Measurements from ENCODE around the gene KCNH4. TPM values are rescaled to one million over a fixed set of nuclear protein-coding genes. Genes with fewer than 3 reads are reported as not detected.
A peak's percentile ranks its signal among the peaks of the same experiment; 100 is the strongest.

Gene KCNH4
- total and polyA plus RNA-seq, 9 of the 15 experiments (the other 6 are each of a cell fraction or from before 2014, with no cell fraction given), result 0.10 to 1.8 (median 0.50) TPM

GRCh38 chr17:42107124-42107523, 73.8 kb downstream of the KCNH4 start:
- peak overlapping the region; percentile 64; the same call in 1 of the 2 replicates for H3K4me2 ChIP-seq (ENCODE audit: insufficient read depth, low read length)
- no peaks in the 10 kb centered on the region for H4K20me1 ChIP-seq (replicated peaks; ENCODE audit: control insufficient read depth, insufficient read depth, low read length)
- TF ChIP-seq C11orf30 (IDR thresholded peaks at IDR 0.05; ENCODE audit: low read depth) (peak; percentile 35; the same call in 1 of the 2 replicates), ZNF316 (IDR thresholded peaks at IDR 0.05) (peak; percentile 48), TCF7L2 (IDR thresholded peaks at IDR 0.05; ENCODE audit: low read depth, low read length) (no peak), CEBPG (CRISPR knock-in tag; IDR thresholded peaks at IDR 0.05) (no peak), CEBPG (tag; conservative IDR thresholded peaks at IDR 0.05 in 1 of 2, IDR thresholded peaks at IDR 0.05 in 1 of 2) (peak in 1 of 2 experiments; percentile 52; a peak in 1 of 4 replicates), POLR2B (IDR thresholded peaks at IDR 0.05; ENCODE audit: low read depth, partially characterized antibody) (no peak), SRF (CRISPR knock-in tag; IDR thresholded peaks at IDR 0.05) (no peak)
- no TSS peak for BruUV-seq (replicated peaks)
- peaks cover 10 to 50% of the 10 kb centered on the region in 2 experiments; a peak in 4 of 5 replicates for H3K4me1 ChIP-seq (replicated peaks in 1 of 2; ENCODE audit: control insufficient read depth in 2 of 2, insufficient read depth in 2 of 2, low read length in 2 of 2)
- no peaks in the 10 kb centered on the region for H3K36me3 ChIP-seq (ENCODE audit: control insufficient read depth, insufficient read depth, low read length)
- ATAC-seq (no peak), DNase-seq (ENCODE audit: extremely low read depth in 1 of 4, low spot score in 3 of 4) (no peak), FAIRE-seq (peak; percentile 19)
- CTCF ChIA-PET (ENCODE audit: low intra/inter-chr PET ratio), result interaction anchor here (0.7 kb wide), 1 partner anchor 459 kb away, joined by 3 read pairs; no protein-coding TSS in a partner anchor
- peak overlapping the region in 1 of 2 experiments; percentile 88; a peak in 1 of 4 replicates for H3K9ac ChIP-seq (ENCODE audit: insufficient read depth in 1 of 2, low read depth in 2 of 2, low read length in 2 of 2)
- 0 out of 2 replicates have a peak overlapping the region, but pooled peaks have one; percentile 21 for H3K4me3 ChIP-seq
- H3K27ac ChIP-seq (ENCODE audit: extremely low read depth, low read depth, low read length), result no peak overlapping the region
- intact Hi-C loops (cut with micrococcal nuclease), result no loop called here
- POLR2A ChIA-PET, result interaction anchor here (0.6 to 1.1 kb wide), 6 partner anchors 11 to 429 kb away, joined by 3 read pairs; partner anchors contain the start of gene NAGLU
- WGBS (ENCODE audit: insufficient coverage, low coverage, missing lambda C conversion rate), result 20% methylated on average over 6 of the region's 6 CpGs
- no peak overlapping the region for H2AFZ ChIP-seq (ENCODE audit: low read depth, low read length)
- no peaks in the 10 kb centered on the region for H3K9me3 ChIP-seq (replicated peaks; ENCODE audit: control insufficient read depth, insufficient read depth, low read depth, low read length)
- H3K9me1 ChIP-seq (ENCODE audit: control insufficient read depth, insufficient read depth, low read length), result no peaks in the 10 kb centered on the region
- in situ Hi-C loops (cut with MboI), result loop anchor here (25.0 kb wide), 1 partner anchor 370 kb away; the partner anchor contains the start of gene HAP1
- H3K79me2 ChIP-seq (ENCODE audit: control insufficient read depth, insufficient read depth, low read length), result no peaks in the 10 kb centered on the region
- H3K27me3 ChIP-seq (ENCODE audit: control insufficient read depth in 2 of 2, insufficient read depth in 2 of 2, low read length in 2 of 2), result no peaks in the 10 kb centered on the region

Other genes starting within 250 kb of the KCNH4 start
Only the 7 nearest of the 15 such genes appear.
- 0.20 TPM in 1 of 2 replicates, not detected in the other for gene ZNF385C, start 82.7 kb downstream of the KCNH4 start, total RNA-seq (2014; rRNA removed)
- 0.16 and 0.25 TPM in 2 replicates for gene ZNF385C, start 82.7 kb downstream of the KCNH4 start, total RNA-seq (2014; rRNA removed; fragmentation: Illumina TruSeq; extraction: Trizol)
- 0.08 and 0.11 TPM in 2 replicates for gene ZNF385C, start 82.7 kb downstream of the KCNH4 start, total RNA-seq (2015; rRNA removed; fragmentation: Illumina TruSeq; extraction: Trizol)
- 0.22 and 0.34 TPM in 2 replicates for gene ZNF385C, start 82.7 kb downstream of the KCNH4 start, total RNA-seq (2021)
- 0.35 and 0.42 TPM in 2 replicates for gene ZNF385C, start 82.7 kb downstream of the KCNH4 start, polyA plus RNA-seq (2011; rRNA removed)
- gene ZNF385C, start 82.7 kb downstream of the KCNH4 start, polyA plus RNA-seq (2014; fragmentation: Illumina TruSeq; extraction: Trizol), result 0.28 and 0.29 TPM in 2 replicates
- gene ZNF385C, start 82.7 kb downstream of the KCNH4 start, polyA plus RNA-seq (2014; fragmentation: Nextera tagmentation; extraction: Ambion mirVana), result under 1 TPM; 0.03 to 0.04 TPM
- gene ZNF385C, start 82.7 kb downstream of the KCNH4 start, polyA plus RNA-seq (2014; rRNA removed), result 0.15 and 0.74 TPM in 2 replicates
- gene DHX58, start 68.4 kb downstream of the KCNH4 start, total RNA-seq (2014; rRNA removed), result 1.5 and 3.0 TPM in 2 replicates
- 0.51 and 0.76 TPM in 2 replicates for gene DHX58, start 68.4 kb downstream of the KCNH4 start, total RNA-seq (2014; rRNA removed; fragmentation: Illumina TruSeq; extraction: Trizol)
- 1.1 and 1.2 TPM in 2 replicates for gene DHX58, start 68.4 kb downstream of the KCNH4 start, total RNA-seq (2015; rRNA removed; fragmentation: Illumina TruSeq; extraction: Trizol)
- gene DHX58, start 68.4 kb downstream of the KCNH4 start, total RNA-seq (2021), result 1.7 and 2.3 TPM in 2 replicates
- 1.6 and 3.5 TPM in 2 replicates for gene DHX58, start 68.4 kb downstream of the KCNH4 start, polyA plus RNA-seq (2011; rRNA removed)
- 1.4 TPM in 2 replicates for gene DHX58, start 68.4 kb downstream of the KCNH4 start, polyA plus RNA-seq (2014; fragmentation: Illumina TruSeq; extraction: Trizol)
- gene DHX58, start 68.4 kb downstream of the KCNH4 start, polyA plus RNA-seq (2014; fragmentation: Nextera tagmentation; extraction: Ambion mirVana), result under 1 TPM; 0.15 to 0.25 TPM
- 1.9 and 2.4 TPM in 2 replicates for gene DHX58, start 68.4 kb downstream of the KCNH4 start, polyA plus RNA-seq (2014; rRNA removed)
- gene KAT2A, start 59.8 kb downstream of the KCNH4 start, total RNA-seq (2014; rRNA removed), result 22.9 and 29.3 TPM in 2 replicates
- gene KAT2A, start 59.8 kb downstream of the KCNH4 start, total RNA-seq (2014; rRNA removed; fragmentation: Illumina TruSeq; extraction: Trizol), result 13.9 and 18.7 TPM in 2 replicates
- gene KAT2A, start 59.8 kb downstream of the KCNH4 start, total RNA-seq (2015; rRNA removed; fragmentation: Illumina TruSeq; extraction: Trizol), result 31.9 and 32.8 TPM in 2 replicates
- gene KAT2A, start 59.8 kb downstream of the KCNH4 start, total RNA-seq (2021), result 57.2 and 57.8 TPM in 2 replicates
- gene KAT2A, start 59.8 kb downstream of the KCNH4 start, polyA plus RNA-seq (2011; rRNA removed), result 64.6 and 64.7 TPM in 2 replicates
- 54.4 and 57.1 TPM in 2 replicates for gene KAT2A, start 59.8 kb downstream of the KCNH4 start, polyA plus RNA-seq (2014; fragmentation: Illumina TruSeq; extraction: Trizol)
- 1 to 10 TPM; 1.5 to 4.9 TPM for gene KAT2A, start 59.8 kb downstream of the KCNH4 start, polyA plus RNA-seq (2014; fragmentation: Nextera tagmentation; extraction: Ambion mirVana)
- 80.4 and 92.0 TPM in 2 replicates for gene KAT2A, start 59.8 kb downstream of the KCNH4 start, polyA plus RNA-seq (2014; rRNA removed)
- 0.08 TPM in 1 of 2 replicates, not detected in the other for gene HSPB9, start 58.3 kb downstream of the KCNH4 start, total RNA-seq (2014; rRNA removed)
- gene HSPB9, start 58.3 kb downstream of the KCNH4 start, total RNA-seq (2014; rRNA removed; fragmentation: Illumina TruSeq; extraction: Trizol), result not detected in 2 replicates
- gene HSPB9, start 58.3 kb downstream of the KCNH4 start, total RNA-seq (2015; rRNA removed; fragmentation: Illumina TruSeq; extraction: Trizol), result 0.07 TPM in 1 of 2 replicates, not detected in the other
- 0.11 and 0.16 TPM in 2 replicates for gene HSPB9, start 58.3 kb downstream of the KCNH4 start, total RNA-seq (2021)
- gene HSPB9, start 58.3 kb downstream of the KCNH4 start, polyA plus RNA-seq (2011; rRNA removed), result 0.04 and 0.08 TPM in 2 replicates
- not detected in 2 replicates for gene HSPB9, start 58.3 kb downstream of the KCNH4 start, polyA plus RNA-seq (2014; fragmentation: Illumina TruSeq; extraction: Trizol)
- gene HSPB9, start 58.3 kb downstream of the KCNH4 start, polyA plus RNA-seq (2014; fragmentation: Nextera tagmentation; extraction: Ambion mirVana), result under 1 TPM; 0.04 to 0.06 TPM
- gene HSPB9, start 58.3 kb downstream of the KCNH4 start, polyA plus RNA-seq (2014; rRNA removed), result 0.05 and 0.13 TPM in 2 replicates
- 79.2 and 125 TPM in 2 replicates for gene RAB5C, start 26.2 kb downstream of the KCNH4 start, total RNA-seq (2014; rRNA removed)
- gene RAB5C, start 26.2 kb downstream of the KCNH4 start, total RNA-seq (2014; rRNA removed; fragmentation: Illumina TruSeq; extraction: Trizol), result 46.5 and 55.8 TPM in 2 replicates
- gene RAB5C, start 26.2 kb downstream of the KCNH4 start, total RNA-seq (2015; rRNA removed; fragmentation: Illumina TruSeq; extraction: Trizol), result 106 and 107 TPM in 2 replicates
- gene RAB5C, start 26.2 kb downstream of the KCNH4 start, total RNA-seq (2021), result 108 and 117 TPM in 2 replicates
- gene RAB5C, start 26.2 kb downstream of the KCNH4 start, polyA plus RNA-seq (2011; rRNA removed), result 55.9 and 77.4 TPM in 2 replicates
- gene RAB5C, start 26.2 kb downstream of the KCNH4 start, polyA plus RNA-seq (2014; fragmentation: Illumina TruSeq; extraction: Trizol), result 165 and 166 TPM in 2 replicates
- 1 to 10 TPM; 1.7 to 2.2 TPM for gene RAB5C, start 26.2 kb downstream of the KCNH4 start, polyA plus RNA-seq (2014; fragmentation: Nextera tagmentation; extraction: Ambion mirVana)
- 118 and 122 TPM in 2 replicates for gene RAB5C, start 26.2 kb downstream of the KCNH4 start, polyA plus RNA-seq (2014; rRNA removed)
- not detected in 2 replicates for gene HCRT, start 4.3 kb upstream of the KCNH4 start, total RNA-seq (2014; rRNA removed)
- not detected in 2 replicates for gene HCRT, start 4.3 kb upstream of the KCNH4 start, total RNA-seq (2014; rRNA removed; fragmentation: Illumina TruSeq; extraction: Trizol)
- not detected in 2 replicates for gene HCRT, start 4.3 kb upstream of the KCNH4 start, total RNA-seq (2015; rRNA removed; fragmentation: Illumina TruSeq; extraction: Trizol)
- not detected in 2 replicates for gene HCRT, start 4.3 kb upstream of the KCNH4 start, total RNA-seq (2021)
- gene HCRT, start 4.3 kb upstream of the KCNH4 start, polyA plus RNA-seq (2011; rRNA removed), result not detected in 2 replicates
- not detected in 2 replicates for gene HCRT, start 4.3 kb upstream of the KCNH4 start, polyA plus RNA-seq (2014; fragmentation: Illumina TruSeq; extraction: Trizol)
- not detected for gene HCRT, start 4.3 kb upstream of the KCNH4 start, polyA plus RNA-seq (2014; fragmentation: Nextera tagmentation; extraction: Ambion mirVana)
- gene HCRT, start 4.3 kb upstream of the KCNH4 start, polyA plus RNA-seq (2014; rRNA removed), result not detected in 2 replicates
- 20.3 and 20.8 TPM in 2 replicates for gene GHDC, start 13.4 kb upstream of the KCNH4 start, total RNA-seq (2014; rRNA removed)
- gene GHDC, start 13.4 kb upstream of the KCNH4 start, total RNA-seq (2014; rRNA removed; fragmentation: Illumina TruSeq; extraction: Trizol), result 5.0 and 5.6 TPM in 2 replicates
- 10.4 and 11.2 TPM in 2 replicates for gene GHDC, start 13.4 kb upstream of the KCNH4 start, total RNA-seq (2015; rRNA removed; fragmentation: Illumina TruSeq; extraction: Trizol)
- 21.1 and 23.2 TPM in 2 replicates for gene GHDC, start 13.4 kb upstream of the KCNH4 start, total RNA-seq (2021)
- gene GHDC, start 13.4 kb upstream of the KCNH4 start, polyA plus RNA-seq (2011; rRNA removed), result 12.0 and 12.9 TPM in 2 replicates
- gene GHDC, start 13.4 kb upstream of the KCNH4 start, polyA plus RNA-seq (2014; fragmentation: Illumina TruSeq; extraction: Trizol), result 7.8 and 12.4 TPM in 2 replicates
- gene GHDC, start 13.4 kb upstream of the KCNH4 start, polyA plus RNA-seq (2014; fragmentation: Nextera tagmentation; extraction: Ambion mirVana), result under 1 TPM; 0.65 to 0.87 TPM
- 20.8 and 20.9 TPM in 2 replicates for gene GHDC, start 13.4 kb upstream of the KCNH4 start, polyA plus RNA-seq (2014; rRNA removed)

All from K562 (cell line).